A549 (cell line): ENCODE measurements around the gene GRB14.

Experiments used
- CBX2 ChIP-seq: fragments of 200-600 bp; sonication (generic); IDR thresholded peaks from 2 replicates; pipeline ENCODE4 v1.6.1; 2016; ENCODE audit warnings: low read depth, mild to moderate bottlenecking, borderline replicate concordance
- POLR2A ChIP-seq: IDR thresholded peaks from 2 replicates; pipeline ENCODE4 v1.6.1; 2012; ENCODE audit warnings: mild to moderate bottlenecking, low read length
- ZFP36 ChIP-seq: fragments of 450-650 bp; IDR thresholded peaks from 2 replicates; pipeline ENCODE4 v1.6.1; 2014; ENCODE audit warnings: borderline replicate concordance; ENCODE audit not compliant: partially characterized antibody
- TF ChIP-seq, protein P1 (sequence below): fragments of 450-650 bp; IDR thresholded peaks from 2 replicates; pipeline ENCODE4 v1.6.1; 2014; ENCODE audit warnings: antibody characterized with exemption
- TF ChIP-seq, protein P2 (sequence below): fragments of >200 bp; sonication (Bioruptor Twin); formaldehyde crosslinking; IDR thresholded peaks from 3 replicates; pipeline ENCODE4 v1.5.1; 2016
- TF ChIP-seq, protein P3 (sequence below): IDR thresholded peaks from 2 replicates; pipeline ENCODE4 v1.6.1; 2012

DNA sequence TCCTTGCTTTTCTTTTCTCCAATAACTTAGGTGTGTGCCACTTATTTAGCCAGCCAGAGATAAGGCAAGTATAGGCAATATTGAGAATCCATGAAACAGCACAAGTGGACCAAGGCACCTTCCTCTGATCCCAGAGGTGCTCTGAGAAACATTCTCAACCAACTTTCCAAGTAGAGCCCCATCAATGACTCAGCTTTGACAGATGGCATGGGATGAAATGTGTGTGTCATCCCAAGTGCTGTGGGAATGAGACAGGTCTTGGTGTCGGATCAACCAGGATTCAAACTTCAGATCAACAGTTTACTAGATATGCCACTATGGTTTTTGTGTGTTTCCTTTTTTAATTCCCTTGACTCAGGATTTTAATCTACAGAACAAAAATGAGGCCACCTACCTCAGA, 164.0 kb downstream of the GRB14 start:
- no peak for TF ChIP-seq ZFP36
- TF ChIP-seq, protein P1, sequence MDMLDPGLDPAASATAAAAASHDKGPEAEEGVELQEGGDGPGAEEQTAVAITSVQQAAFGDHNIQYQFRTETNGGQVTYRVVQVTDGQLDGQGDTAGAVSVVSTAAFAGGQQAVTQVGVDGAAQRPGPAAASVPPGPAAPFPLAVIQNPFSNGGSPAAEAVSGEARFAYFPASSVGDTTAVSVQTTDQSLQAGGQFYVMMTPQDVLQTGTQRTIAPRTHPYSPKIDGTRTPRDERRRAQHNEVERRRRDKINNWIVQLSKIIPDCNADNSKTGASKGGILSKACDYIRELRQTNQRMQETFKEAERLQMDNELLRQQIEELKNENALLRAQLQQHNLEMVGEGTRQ: no peak
- no peak for TF ChIP-seq POLR2A
- TF ChIP-seq, protein P2, sequence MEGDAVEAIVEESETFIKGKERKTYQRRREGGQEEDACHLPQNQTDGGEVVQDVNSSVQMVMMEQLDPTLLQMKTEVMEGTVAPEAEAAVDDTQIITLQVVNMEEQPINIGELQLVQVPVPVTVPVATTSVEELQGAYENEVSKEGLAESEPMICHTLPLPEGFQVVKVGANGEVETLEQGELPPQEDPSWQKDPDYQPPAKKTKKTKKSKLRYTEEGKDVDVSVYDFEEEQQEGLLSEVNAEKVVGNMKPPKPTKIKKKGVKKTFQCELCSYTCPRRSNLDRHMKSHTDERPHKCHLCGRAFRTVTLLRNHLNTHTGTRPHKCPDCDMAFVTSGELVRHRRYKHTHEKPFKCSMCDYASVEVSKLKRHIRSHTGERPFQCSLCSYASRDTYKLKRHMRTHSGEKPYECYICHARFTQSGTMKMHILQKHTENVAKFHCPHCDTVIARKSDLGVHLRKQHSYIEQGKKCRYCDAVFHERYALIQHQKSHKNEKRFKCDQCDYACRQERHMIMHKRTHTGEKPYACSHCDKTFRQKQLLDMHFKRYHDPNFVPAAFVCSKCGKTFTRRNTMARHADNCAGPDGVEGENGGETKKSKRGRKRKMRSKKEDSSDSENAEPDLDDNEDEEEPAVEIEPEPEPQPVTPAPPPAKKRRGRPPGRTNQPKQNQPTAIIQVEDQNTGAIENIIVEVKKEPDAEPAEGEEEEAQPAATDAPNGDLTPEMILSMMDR: no peak
- TF ChIP-seq, protein P3, sequence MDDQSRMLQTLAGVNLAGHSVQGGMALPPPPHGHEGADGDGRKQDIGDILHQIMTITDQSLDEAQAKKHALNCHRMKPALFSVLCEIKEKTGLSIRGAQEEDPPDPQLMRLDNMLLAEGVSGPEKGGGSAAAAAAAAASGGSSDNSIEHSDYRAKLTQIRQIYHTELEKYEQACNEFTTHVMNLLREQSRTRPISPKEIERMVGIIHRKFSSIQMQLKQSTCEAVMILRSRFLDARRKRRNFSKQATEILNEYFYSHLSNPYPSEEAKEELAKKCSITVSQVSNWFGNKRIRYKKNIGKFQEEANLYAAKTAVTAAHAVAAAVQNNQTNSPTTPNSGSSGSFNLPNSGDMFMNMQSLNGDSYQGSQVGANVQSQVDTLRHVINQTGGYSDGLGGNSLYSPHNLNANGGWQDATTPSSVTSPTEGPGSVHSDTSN: no peak
- no peak for TF ChIP-seq CBX2
